KOPT-K1 (cell line): ENCODE results near the gene ADAP1.

Experiments
- H3K27ac ChIP-seq: fragments of 200-600 bp; sonication (generic); 2 replicates; pipeline ENCODE4 v1.5.1; 2016; ENCODE audit warnings: antibody characterized with exemption, mild to moderate bottlenecking, low read depth, low read length; ENCODE audit not compliant: poor library complexity, severe bottlenecking
- H3K36me3 ChIP-seq: fragments of 200-600 bp; sonication (generic); 2 replicates; pipeline ENCODE4 v1.5.1; 2017; ENCODE audit warnings: antibody characterized with exemption, mild to moderate bottlenecking, low read length, moderate library complexity; ENCODE audit not compliant: insufficient read depth
- H3K9me3 ChIP-seq: fragments of 200-600 bp; sonication (generic); 2 replicates; pipeline ENCODE4 v1.5.1; 2017; ENCODE audit warnings: antibody characterized with exemption, low read length, mild to moderate bottlenecking; ENCODE audit not compliant: insufficient read depth, poor library complexity, severe bottlenecking

Gene ADAP1

GRCh38 chr7:982511-983003 lies 28.1 kb upstream of the ADAP1 start:
- Histone ChIP-seq H3K36me3 (no peaks in the 10 kb centered on the region), H3K27ac (no peak overlapping the region), H3K9me3 (no peaks in the 10 kb centered on the region)

GRCh38 chr7:981793-982510 lies 27.5 kb upstream of the ADAP1 start:
- H3K36me3 ChIP-seq = no peaks in the 10 kb centered on the region
- no peak overlapping the region for H3K27ac ChIP-seq
- H3K9me3 ChIP-seq = no peaks in the 10 kb centered on the region

- H3K27ac ChIP-seq = no peak overlapping the region
- no peaks in the 10 kb centered on the region for H3K9me3 ChIP-seq
Measured at GRCh38 chr7:979886-980571, 25.5 kb upstream of the ADAP1 start.

GRCh38 chr7:979151-979550 lies 24.7 kb upstream of the ADAP1 start:
- Histone ChIP-seq H3K9me3 (no peaks in the 10 kb centered on the region), H3K36me3 (no peaks in the 10 kb centered on the region), H3K27ac (no peak overlapping the region)

More at GRCh38 chr7:979886-980571, 25.5 kb upstream of the ADAP1 start:
- no peaks in the 10 kb centered on the region for H3K36me3 ChIP-seq

GRCh38 chr7:978416-979091 lies 24.1 kb upstream of the ADAP1 start:
- H3K27ac ChIP-seq = no peak overlapping the region
- no peaks in the 10 kb centered on the region for H3K9me3 ChIP-seq
- no peaks in the 10 kb centered on the region for H3K36me3 ChIP-seq

- H3K27ac ChIP-seq = no peak overlapping the region
- H3K36me3 ChIP-seq = peaks cover 5% of the 10 kb centered on the region
- H3K9me3 ChIP-seq = no peaks in the 10 kb centered on the region
Measured at GRCh38 chr7:978049-978346, 23.5 kb upstream of the ADAP1 start.

GRCh38 chr7:977326-978048 lies 23.0 kb upstream of the ADAP1 start:
- H3K27ac ChIP-seq = no peak overlapping the region
- H3K36me3 ChIP-seq = peaks cover 10% of the 10 kb centered on the region
- no peaks in the 10 kb centered on the region for H3K9me3 ChIP-seq

- Histone ChIP-seq H3K36me3 (peaks cover 16% of the 10 kb centered on the region), H3K9me3 (no peaks in the 10 kb centered on the region), H3K27ac (no peak overlapping the region)
Measured at GRCh38 chr7:976901-977325, 22.4 kb upstream of the ADAP1 start.

GRCh38 chr7:975702-976473 lies 21.4 kb upstream of the ADAP1 start:
- Histone ChIP-seq H3K36me3 (peaks cover 26% of the 10 kb centered on the region), H3K9me3 (no peaks in the 10 kb centered on the region), H3K27ac (no peak overlapping the region)

GRCh38 chr7:974820-975681 lies 20.6 kb upstream of the ADAP1 start, which contains the start of gene COX19:
Gene COX19 (minus strand): TSS chr7:975549. CDS start chr7:975509, 40 bp downstream.
- H3K9me3 ChIP-seq = no peaks in the 10 kb centered on the region
- H3K27ac ChIP-seq = peak within 1 kb of the TSS; percentile 79

GRCh38 chr7:974172-974571 lies 19.7 kb upstream of the ADAP1 start:
- Histone ChIP-seq H3K36me3 (peaks cover 44% of the 10 kb centered on the region), H3K27ac (peak overlapping the region; percentile 79), H3K9me3 (no peaks in the 10 kb centered on the region)

More at GRCh38 chr7:974820-975681, 20.6 kb upstream of the ADAP1 start, which contains the start of gene COX19:
- peaks cover 35% of the 10 kb centered on the region for H3K36me3 ChIP-seq

GRCh38 chr7:973312-973711 lies 18.8 kb upstream of the ADAP1 start:
- H3K9me3 ChIP-seq = no peaks in the 10 kb centered on the region
- peaks cover 52% of the 10 kb centered on the region for H3K36me3 ChIP-seq
- H3K27ac ChIP-seq = no peak overlapping the region

- Histone ChIP-seq H3K36me3 (peaks cover 57% of the 10 kb centered on the region), H3K9me3 (no peaks in the 10 kb centered on the region), H3K27ac (no peak overlapping the region)
Measured at GRCh38 chr7:972676-973309, 18.3 kb upstream of the ADAP1 start.
